GM12874 (cell line): ENCODE results near the gene RABGAP1L.

ENCODE experiments used
- TF ChIP-seq, protein P1 (sequence below): IDR thresholded peaks from 2 replicates; pipeline ENCODE4 v1.5.1; 2011; ENCODE audit warnings: low read depth, mild to moderate bottlenecking, control low read depth, low read length, moderate library complexity; ENCODE audit not compliant: insufficient read depth

RABGAP1L gene

DNA sequence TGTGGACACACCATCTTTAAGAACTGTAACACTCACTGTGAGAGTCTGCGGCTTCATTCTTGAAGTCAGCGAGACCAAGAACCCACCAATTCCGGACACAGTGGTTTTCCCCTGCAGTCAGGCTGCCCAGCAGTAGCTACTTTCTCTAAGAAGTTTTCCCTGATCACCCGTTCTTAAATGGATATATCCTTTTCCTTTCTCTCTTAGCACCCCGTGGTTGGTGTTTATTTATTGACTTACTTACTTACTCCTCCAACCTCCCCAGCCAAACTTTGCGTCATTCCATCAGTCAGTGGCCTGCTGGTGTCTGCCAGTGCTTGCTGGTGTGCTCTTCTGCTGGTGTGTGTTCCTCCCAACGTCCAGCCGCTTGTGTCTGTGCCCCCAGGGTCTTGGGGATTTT lies 553.2 kb downstream of the RABGAP1L start:
- TF ChIP-seq, protein P1, sequence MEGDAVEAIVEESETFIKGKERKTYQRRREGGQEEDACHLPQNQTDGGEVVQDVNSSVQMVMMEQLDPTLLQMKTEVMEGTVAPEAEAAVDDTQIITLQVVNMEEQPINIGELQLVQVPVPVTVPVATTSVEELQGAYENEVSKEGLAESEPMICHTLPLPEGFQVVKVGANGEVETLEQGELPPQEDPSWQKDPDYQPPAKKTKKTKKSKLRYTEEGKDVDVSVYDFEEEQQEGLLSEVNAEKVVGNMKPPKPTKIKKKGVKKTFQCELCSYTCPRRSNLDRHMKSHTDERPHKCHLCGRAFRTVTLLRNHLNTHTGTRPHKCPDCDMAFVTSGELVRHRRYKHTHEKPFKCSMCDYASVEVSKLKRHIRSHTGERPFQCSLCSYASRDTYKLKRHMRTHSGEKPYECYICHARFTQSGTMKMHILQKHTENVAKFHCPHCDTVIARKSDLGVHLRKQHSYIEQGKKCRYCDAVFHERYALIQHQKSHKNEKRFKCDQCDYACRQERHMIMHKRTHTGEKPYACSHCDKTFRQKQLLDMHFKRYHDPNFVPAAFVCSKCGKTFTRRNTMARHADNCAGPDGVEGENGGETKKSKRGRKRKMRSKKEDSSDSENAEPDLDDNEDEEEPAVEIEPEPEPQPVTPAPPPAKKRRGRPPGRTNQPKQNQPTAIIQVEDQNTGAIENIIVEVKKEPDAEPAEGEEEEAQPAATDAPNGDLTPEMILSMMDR = no peak

DNA sequence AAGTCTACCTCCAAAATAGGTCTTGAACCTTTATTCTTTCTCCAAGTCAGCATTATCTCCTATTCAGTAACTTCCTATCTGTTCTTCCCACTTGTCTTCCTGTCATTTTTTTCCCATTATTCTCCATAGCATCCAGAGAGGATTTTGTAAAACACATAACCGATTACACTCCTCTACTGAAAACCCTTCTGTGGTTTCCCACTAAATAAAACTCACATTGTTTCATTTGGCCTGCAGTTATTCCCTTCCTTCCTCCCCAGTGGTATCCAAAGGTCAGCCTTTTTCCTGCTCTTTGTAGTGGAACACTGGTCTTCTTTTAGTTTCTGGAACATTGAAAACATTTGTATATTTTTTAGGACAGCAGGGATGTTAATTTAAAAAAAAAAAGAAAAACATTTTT lies 554.5 kb downstream of the RABGAP1L start:
- TF ChIP-seq, protein P1 = no peak

DNA sequence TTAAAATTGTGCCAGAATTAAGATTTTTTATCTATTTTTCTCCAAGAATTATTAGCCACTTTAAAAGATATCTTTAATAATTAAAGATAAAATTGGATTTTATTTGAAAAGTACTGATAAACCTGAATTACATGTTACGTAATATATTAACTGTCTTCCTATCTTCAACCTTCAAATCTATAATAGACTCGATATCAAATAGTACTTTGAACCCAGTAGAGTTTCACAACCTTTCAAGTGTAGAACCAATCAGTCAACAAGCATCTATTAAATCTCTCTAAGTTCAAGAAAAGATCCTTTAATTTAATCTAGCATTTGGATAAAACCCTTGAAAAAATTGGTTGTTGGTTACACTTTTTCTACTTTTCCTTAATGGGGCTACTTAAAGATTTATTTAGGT lies 559.9 kb downstream of the RABGAP1L start:
- TF ChIP-seq, protein P1 = no peak

DNA sequence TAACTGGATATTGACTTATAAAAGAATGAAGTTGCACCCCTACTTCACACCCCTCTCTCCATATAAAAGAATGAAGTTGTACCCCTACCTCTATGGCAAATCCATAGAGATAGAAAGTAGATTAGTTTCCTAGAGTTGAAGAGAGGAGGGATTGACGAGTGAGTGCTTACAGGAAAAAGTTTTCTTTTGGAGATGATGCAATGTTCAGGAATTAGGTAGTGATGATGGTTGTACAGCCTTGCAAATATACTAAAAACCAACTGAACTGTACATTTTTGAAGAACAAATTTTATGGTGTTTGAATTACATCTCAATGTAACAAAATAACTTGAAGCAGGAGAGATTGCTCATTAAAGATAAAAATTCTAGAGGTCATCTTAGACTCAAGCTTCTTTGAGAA lies 561.3 kb downstream of the RABGAP1L start:
- TF ChIP-seq, protein P1 = no peak

DNA sequence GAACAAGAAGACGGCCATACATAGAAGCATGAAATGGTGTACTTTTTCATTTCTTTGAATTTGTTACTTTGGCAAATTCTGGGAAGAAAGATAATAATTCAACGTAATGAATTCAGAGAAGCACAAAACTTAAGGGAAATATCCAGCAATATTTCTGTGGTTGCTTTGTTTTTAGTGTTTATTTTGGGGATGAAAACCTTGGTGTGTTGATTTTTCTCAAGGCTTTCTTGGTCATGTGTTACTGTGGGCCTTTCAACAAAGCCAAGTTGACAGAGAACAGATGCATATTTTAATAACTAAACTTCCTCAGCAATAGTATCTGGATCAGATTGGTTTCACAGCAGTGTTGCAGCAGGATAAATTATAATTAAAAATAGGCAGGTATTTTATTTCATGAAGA lies 561.9 kb downstream of the RABGAP1L start:
- TF ChIP-seq, protein P1 = no peak

DNA sequence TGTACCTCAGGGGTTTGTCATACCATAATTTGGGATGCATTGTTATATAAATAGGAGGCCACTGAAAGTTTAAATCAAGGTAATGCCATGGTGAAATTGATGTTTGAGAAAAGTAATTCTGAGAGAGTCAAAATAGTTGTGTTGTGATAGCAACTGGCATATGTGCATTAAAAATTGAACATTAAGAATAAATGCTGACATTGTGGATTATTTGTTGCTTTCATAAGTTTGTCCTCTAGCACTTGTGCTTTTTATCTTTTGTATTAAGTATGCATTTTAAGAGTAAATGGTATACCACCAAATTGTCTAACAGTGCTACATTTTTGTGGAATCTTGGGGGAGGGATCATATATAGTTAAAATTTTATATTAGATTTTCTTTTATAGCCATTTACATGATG lies 564.5 kb downstream of the RABGAP1L start:
- TF ChIP-seq, protein P1 = no peak

DNA sequence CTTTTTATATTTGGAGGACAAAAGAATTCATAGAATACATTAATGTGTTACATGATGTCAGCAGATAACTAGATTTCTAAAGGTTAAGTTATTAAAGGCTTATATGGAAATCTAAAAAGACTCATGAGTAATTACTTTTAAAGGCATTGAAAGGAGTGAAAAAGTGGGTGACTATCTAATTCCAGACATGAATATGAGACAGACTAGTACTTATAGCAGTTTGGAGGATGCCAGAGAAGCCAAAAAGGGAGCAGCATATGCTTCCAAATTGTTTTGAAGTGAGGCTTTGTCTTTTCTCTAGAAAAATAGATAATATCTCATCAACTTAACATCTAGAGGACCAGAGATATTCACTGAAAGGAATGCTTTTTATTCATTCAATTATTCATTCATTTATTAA lies 564.9 kb downstream of the RABGAP1L start:
- TF ChIP-seq, protein P1 = no peak

DNA sequence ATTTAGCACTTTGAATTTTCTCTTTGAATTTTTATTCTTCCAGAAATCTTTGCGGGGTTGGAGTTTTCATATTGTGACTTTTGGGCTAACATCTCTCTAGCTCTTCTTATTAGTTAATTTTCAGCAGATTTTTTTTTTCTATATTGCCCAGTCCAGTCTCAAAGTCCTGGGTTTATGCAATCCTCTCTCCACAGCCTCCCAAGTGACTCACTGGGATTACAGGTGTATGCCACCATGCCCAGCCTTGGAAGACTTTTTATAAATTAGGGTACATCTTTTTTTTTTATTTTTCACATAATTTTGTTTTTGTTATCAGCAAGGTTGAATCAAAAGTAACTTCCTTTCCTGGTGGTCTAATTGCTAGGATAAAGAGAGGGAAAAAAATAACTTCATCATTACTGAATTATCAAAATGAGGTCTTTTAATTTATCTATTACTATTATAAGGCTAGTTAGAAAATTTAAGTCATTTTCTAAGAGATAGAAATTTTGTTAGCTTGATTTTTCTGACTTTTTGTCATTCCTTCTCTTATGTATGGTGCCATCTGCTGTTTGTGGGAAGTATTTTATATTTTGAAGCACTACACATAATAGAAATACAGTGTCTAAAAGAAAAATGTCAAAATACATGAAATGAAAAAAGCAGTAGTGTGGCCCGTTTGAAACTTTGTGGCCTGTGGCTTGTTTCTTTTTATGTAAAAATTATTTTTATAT lies 567.0 kb downstream of the RABGAP1L start:
- TF ChIP-seq, protein P1 = 0 out of 2 replicates have a peak, but pooled peaks have one; percentile 13
